ENCODE results near the gene HIC2. TPM values are rescaled to one million over a fixed set of nuclear protein-coding genes. Genes with fewer than 3 reads are reported as not detected.

HIC2 gene
- total RNA-seq, 3 donors from 2014 or later, result 6.0 to 6.2 (median 6.0) TPM

- Histone ChIP-seq H3K4me3 (no peak overlapping the region), H3K4me1 (ENCODE audit: low read depth) (no peaks in the 10 kb centered on the region), H3K36me3 (ENCODE audit: low read depth) (peaks cover 7% of the 10 kb centered on the region), H3K9me3 (no peaks in the 10 kb centered on the region)
- no peak for ATAC-seq
- no peak for TF ChIP-seq CTCF (IDR thresholded peaks at IDR 0.05)
- peak in 2 of 3 donors; percentile 24 to 37 for DNase-seq
- intact Hi-C loops (cut with DNase I, micrococcal nuclease), result no loop called here
Measured at GRCh38 chr22:21446128-21446826, 29.1 kb downstream of the HIC2 start.

- DNase-seq, result peak in 2 of 3 donors; percentile 9 to 28
- intact Hi-C loops (cut with DNase I, micrococcal nuclease), result no loop called here
Measured at GRCh38 chr22:21446827-21447690, 29.9 kb downstream of the HIC2 start.

GRCh38 chr22:21447694-21448402, 30.7 kb downstream of the HIC2 start:
- intact Hi-C loops (cut with DNase I, micrococcal nuclease), result no loop called here
- Histone ChIP-seq H3K4me3 (no peak overlapping the region), H3K36me3 (ENCODE audit: low read depth) (peaks cover 7% of the 10 kb centered on the region), H3K4me1 (ENCODE audit: low read depth) (no peaks in the 10 kb centered on the region), H3K9me3 (no peaks in the 10 kb centered on the region)
- DNase-seq (peak in 2 of 3 donors; percentile 16 to 19), ATAC-seq (peak; percentile 15)
- no peak for TF ChIP-seq CTCF (IDR thresholded peaks at IDR 0.05)

More at GRCh38 chr22:21446827-21447690, 29.9 kb downstream of the HIC2 start:
- Histone ChIP-seq H3K36me3 (ENCODE audit: low read depth) (peaks cover 7% of the 10 kb centered on the region), H3K4me1 (ENCODE audit: low read depth) (no peaks in the 10 kb centered on the region), H3K9me3 (no peaks in the 10 kb centered on the region), H3K4me3 (no peak overlapping the region)
- ATAC-seq, result no peak
- TF ChIP-seq CTCF (IDR thresholded peaks at IDR 0.05), result no peak

GRCh38 chr22:21448627-21449416, 31.7 kb downstream of the HIC2 start:
- Histone ChIP-seq H3K4me1 (ENCODE audit: low read depth) (no peaks in the 10 kb centered on the region), H3K4me3 (no peak overlapping the region), H3K36me3 (ENCODE audit: low read depth) (peaks cover 7% of the 10 kb centered on the region), H3K9me3 (no peaks in the 10 kb centered on the region)
- intact Hi-C loops (cut with DNase I, micrococcal nuclease), result no loop called here
- peak in 2 of 3 donors; percentile 10 to 19 for DNase-seq
- no peak for TF ChIP-seq CTCF (IDR thresholded peaks at IDR 0.05)
- no peak for ATAC-seq

Measured in mucosa of descending colon (tissue), 3 donors.